GM12891 (cell line): ENCODE measurements around the gene MBD1.
"Not testable (repeated sequence)": the region's sequence is repeated elsewhere in the genome, so short reads cannot be mapped to it uniquely, and the experiment has no call there.

Experiments
- DNase-seq: peaks from one replicate; pipeline ENCODE4 v3.0.0; 2011; ENCODE audit warnings: low spot score; ENCODE audit not compliant: insufficient read length
- FAIRE-seq: peaks from 2 replicates; lab custom pipeline; 2011; peaks lifted over from hg19 to GRCh38; lab: Jason Lieb, UNC
- PAX5 ChIP-seq: IDR thresholded peaks from 2 replicates; pipeline ENCODE4 v1.6.1; 2011; ENCODE audit warnings: low read length, moderate library complexity, mild to moderate bottlenecking; ENCODE audit not compliant: insufficient read depth, severe bottlenecking
- POLR2A ChIP-seq: IDR thresholded peaks from 2 replicates; pipeline ENCODE4 v1.6.1; 2011; ENCODE audit warnings: low read depth, low read length, control low read depth
- POLR2AphosphoS5 ChIP-seq: IDR thresholded peaks from 2 replicates; pipeline ENCODE4 v1.6.1; 2011; ENCODE audit warnings: low read depth, low read length, control low read depth
- POU2F2 ChIP-seq: IDR thresholded peaks from 2 replicates; pipeline ENCODE4 v1.6.1; 2011; ENCODE audit warnings: low read depth, mild to moderate bottlenecking, control low read depth, low read length, moderate library complexity
- SPI1 ChIP-seq: IDR thresholded peaks from 2 replicates; pipeline ENCODE4 v1.6.1; 2011; ENCODE audit warnings: low read depth, low read length, control low read depth
- TAF1 ChIP-seq: IDR thresholded peaks from 2 replicates; pipeline ENCODE4 v1.6.1; 2011; ENCODE audit warnings: low read depth, low read length, control low read depth

Gene MBD1

GRCh38 chr18:50297621-50298442, 16.5 kb upstream of the MBD1 start:
- TF ChIP-seq SPI1 (peak; percentile 96), POU2F2 (no peak), TAF1 (no peak), POLR2AphosphoS5 (no peak), PAX5 (no peak), POLR2A (no peak)
- peak; percentile 78 for DNase-seq
- FAIRE-seq: peak; percentile 99

DNA sequence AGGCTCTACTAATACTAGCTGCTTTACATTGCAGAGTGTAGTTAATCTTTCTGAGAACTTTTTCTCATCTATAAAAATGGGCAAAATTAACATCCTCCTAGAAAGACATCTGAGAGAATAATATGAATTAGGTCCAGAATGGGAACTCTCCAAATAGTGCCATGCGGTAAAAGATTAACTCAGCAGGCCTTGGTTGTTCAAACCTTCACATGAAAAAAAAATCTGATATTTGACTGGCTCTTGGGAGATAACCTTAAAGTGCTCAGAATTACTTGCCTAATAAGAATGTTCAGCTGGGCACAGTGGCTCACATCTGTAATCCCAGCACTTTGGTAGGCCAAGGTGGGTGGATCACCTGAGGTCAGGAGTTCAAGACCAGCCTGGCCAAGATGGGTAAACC, 11.7 kb upstream of the MBD1 start:
- TF ChIP-seq POLR2AphosphoS5 (no peak), POU2F2 (no peak), TAF1 (no peak)
- FAIRE-seq: no peak
- no peak for DNase-seq

DNA sequence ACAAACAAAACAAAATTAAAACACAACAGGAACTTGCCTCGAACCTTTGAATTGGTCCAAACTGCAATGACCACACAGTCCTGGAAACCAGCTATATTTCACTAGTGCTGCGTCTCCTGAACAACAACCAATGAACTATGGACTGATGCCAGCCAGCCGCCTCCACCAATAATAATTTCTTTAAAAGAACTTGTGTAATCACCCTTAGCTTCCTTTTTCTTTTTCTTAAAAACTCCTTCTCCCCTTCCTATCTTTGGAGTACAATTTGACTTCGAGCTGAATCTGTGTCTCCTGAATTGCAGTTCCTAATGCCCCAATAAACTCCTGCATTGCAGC, 7.8 kb upstream of the MBD1 start:
- TF ChIP-seq TAF1 (no peak), SPI1 (no peak), POLR2AphosphoS5 (no peak), PAX5 (no peak), POU2F2 (no peak), POLR2A (no peak)
- no peak for DNase-seq
- FAIRE-seq: no peak

GRCh38 chr18:50288348-50289107, 7.2 kb upstream of the MBD1 start:
- FAIRE-seq: not testable (repeated sequence)

GRCh38 chr18:50287441-50288347, 6.4 kb upstream of the MBD1 start, which contains the start of gene CXXC1:
Gene CXXC1 (minus strand): TSS chr18:50287692. CDS start chr18:50287589, 103 bp downstream.
- DNase-seq (peak; percentile 83), FAIRE-seq (peak; percentile 100)
- TF ChIP-seq SPI1: peak; percentile 42; the same call in 1 of the 2 replicates
- no peak for TF ChIP-seq PAX5
- TF ChIP-seq POLR2AphosphoS5: peak; percentile 52; the same call in 1 of the 2 replicates
- peak; percentile 50; the same call in 1 of the 2 replicates for TF ChIP-seq TAF1
- 0 out of 2 replicates have a peak, but pooled peaks have one; percentile 30 for TF ChIP-seq POLR2A
- peak; percentile 63; the same call in 1 of the 2 replicates for TF ChIP-seq POU2F2

More at GRCh38 chr18:50288348-50289107, 7.2 kb upstream of the MBD1 start:
- DNase-seq: not testable (repeated sequence)

GRCh38 chr18:50287028-50287440, 5.7 kb upstream of the MBD1 start:
- DNase-seq (no peak), FAIRE-seq (no peak)
- TF ChIP-seq POLR2A (no peak), TAF1 (no peak), SPI1 (no peak)

GRCh38 chr18:50286391-50287027, 5.2 kb upstream of the MBD1 start:
- DNase-seq (no peak), FAIRE-seq (peak; percentile 68)
- TF ChIP-seq POLR2AphosphoS5 (no peak), TAF1 (no peak), SPI1 (no peak), POLR2A (no peak), PAX5 (no peak), POU2F2 (no peak)

DNA sequence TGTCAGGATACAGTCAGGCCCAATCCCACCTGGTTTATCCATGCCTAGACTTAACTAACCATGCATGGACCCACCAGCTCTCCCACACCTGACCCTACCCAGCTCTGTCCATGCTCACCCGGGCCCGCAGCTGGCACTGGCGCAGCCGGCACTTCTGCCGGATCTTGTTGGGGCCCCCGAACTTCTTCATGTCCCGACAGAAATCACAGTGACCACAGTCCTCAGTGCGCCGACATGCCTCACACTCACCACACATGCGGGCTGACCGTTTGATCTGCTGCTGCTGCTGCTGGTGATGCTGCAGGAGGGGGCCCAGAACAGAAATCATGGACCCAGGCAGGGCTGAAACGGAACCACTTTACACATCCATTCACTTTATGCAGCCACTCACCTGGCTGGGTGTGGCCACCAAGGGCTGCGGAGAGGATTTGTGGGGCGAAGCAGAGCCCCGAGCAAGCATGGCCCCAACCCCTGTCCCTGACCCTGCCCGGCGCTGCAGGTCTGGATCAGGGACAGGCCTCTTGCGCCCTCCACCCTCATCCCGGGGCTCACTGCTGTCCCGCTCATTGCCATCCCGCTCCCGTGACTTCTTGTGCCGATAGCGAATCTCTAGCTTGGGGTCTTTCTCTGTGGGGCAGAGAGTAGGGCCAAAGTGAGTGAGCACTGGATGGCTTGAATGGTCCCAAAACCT, 4.5 kb upstream of the MBD1 start:
- FAIRE-seq (no peak), DNase-seq (no peak)
- no peak for TF ChIP-seq POLR2AphosphoS5
- TF ChIP-seq TAF1: no peak
- no peak for TF ChIP-seq SPI1
